ENCODE data around the gene PLVAP.
"Not testable (repeated sequence)": the region's sequence is repeated elsewhere in the genome, so short reads cannot be mapped to it uniquely, and the experiment has no call there.

PLVAP gene

GRCh38 chr19:17370026-17370587 lies 7.0 kb downstream of the PLVAP start:
- no peak for TF ChIP-seq CTCF (conservative IDR thresholded peaks at IDR 0.05; ENCODE audit: low read depth, low read length)
- DNase-seq (ENCODE audit: low read depth): peak; percentile 84
- H3K4me3 ChIP-seq (ENCODE audit: low read depth, low read length): no peak overlapping the region

- no peak for DNase-seq (ENCODE audit: low read depth)
- no peak overlapping the region for H3K4me3 ChIP-seq (ENCODE audit: low read depth, low read length)
- TF ChIP-seq CTCF (conservative IDR thresholded peaks at IDR 0.05; ENCODE audit: low read depth, low read length): no peak
These were observed 11.8 kb downstream of the PLVAP start for GRCh38 chr19:17365361-17365760.

GRCh38 chr19:17363852-17364605 lies 13.1 kb downstream of the PLVAP start:
- not testable (repeated sequence) for DNase-seq (ENCODE audit: low read depth); H3K4me3 ChIP-seq (ENCODE audit: low read depth, low read length)

GRCh38 chr19:17359905-17360800 lies 17.0 kb downstream of the PLVAP start:
- no peak overlapping the region for H3K4me3 ChIP-seq (ENCODE audit: low read depth, low read length)
- DNase-seq (ENCODE audit: low read depth): no peak
- TF ChIP-seq CTCF (conservative IDR thresholded peaks at IDR 0.05; ENCODE audit: low read depth, low read length): no peak

- no peak for TF ChIP-seq CTCF (conservative IDR thresholded peaks at IDR 0.05; ENCODE audit: low read depth, low read length)
- DNase-seq (ENCODE audit: low read depth): peak; percentile 69
- H3K4me3 ChIP-seq (ENCODE audit: low read depth, low read length): no peak overlapping the region
These were observed 18.7 kb downstream of the PLVAP start for GRCh38 chr19:17358395-17358794.

- H3K4me3 ChIP-seq (ENCODE audit: low read depth, low read length): no peak overlapping the region
- TF ChIP-seq CTCF (conservative IDR thresholded peaks at IDR 0.05; ENCODE audit: low read depth, low read length): no peak
- no peak for DNase-seq (ENCODE audit: low read depth)
These were observed 19.4 kb downstream of the PLVAP start for GRCh38 chr19:17357724-17358123.

- no peak for DNase-seq (ENCODE audit: low read depth)
- no peak for TF ChIP-seq CTCF (conservative IDR thresholded peaks at IDR 0.05; ENCODE audit: low read depth, low read length)
- H3K4me3 ChIP-seq (ENCODE audit: low read depth, low read length): no peak overlapping the region
These were observed 20.0 kb downstream of the PLVAP start for GRCh38 chr19:17357078-17357666.
